ENCODE measurements around the gene FLII.

Gene FLII

DNA sequence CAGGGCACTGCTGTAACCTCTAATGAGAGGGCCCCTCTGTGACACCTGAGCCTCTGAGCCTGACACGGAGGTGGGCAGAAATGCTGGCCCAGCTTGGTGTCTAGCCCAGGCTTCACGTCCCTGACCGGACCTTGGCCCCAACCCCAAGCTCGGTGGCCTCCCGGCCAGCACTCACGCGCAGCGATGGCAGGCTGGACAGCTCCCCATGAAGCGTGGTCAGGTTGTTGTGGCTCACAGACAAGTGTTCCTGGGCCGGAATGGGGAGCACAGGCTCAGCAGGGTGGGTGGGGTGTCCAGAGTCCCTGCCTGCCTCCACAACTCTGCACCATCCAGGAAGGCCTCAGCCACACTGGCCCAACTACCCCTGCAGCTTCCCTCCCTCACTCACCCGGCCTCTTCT, 2.2 kb downstream of the FLII start:
- intact Hi-C loops (cut with micrococcal nuclease): loop anchor here (2.0 kb wide), 1 partner anchor 74 kb away; the partner anchor contains the start of gene ALKBH5
- H3K27me3 Mint-ChIP-seq: no peaks in the 10 kb centered on the region
- H3K9me3 Mint-ChIP-seq: no peaks in the 10 kb centered on the region
- H3K4me3 Mint-ChIP-seq: no peak overlapping the region
- peaks cover 69% of the 10 kb centered on the region for H3K36me3 Mint-ChIP-seq (ENCODE audit: low read depth)
- H3K27ac Mint-ChIP-seq: peak overlapping the region; percentile 91
- peaks cover 35% of the 10 kb centered on the region for H3K4me1 Mint-ChIP-seq (ENCODE audit: low read depth)

DNA sequence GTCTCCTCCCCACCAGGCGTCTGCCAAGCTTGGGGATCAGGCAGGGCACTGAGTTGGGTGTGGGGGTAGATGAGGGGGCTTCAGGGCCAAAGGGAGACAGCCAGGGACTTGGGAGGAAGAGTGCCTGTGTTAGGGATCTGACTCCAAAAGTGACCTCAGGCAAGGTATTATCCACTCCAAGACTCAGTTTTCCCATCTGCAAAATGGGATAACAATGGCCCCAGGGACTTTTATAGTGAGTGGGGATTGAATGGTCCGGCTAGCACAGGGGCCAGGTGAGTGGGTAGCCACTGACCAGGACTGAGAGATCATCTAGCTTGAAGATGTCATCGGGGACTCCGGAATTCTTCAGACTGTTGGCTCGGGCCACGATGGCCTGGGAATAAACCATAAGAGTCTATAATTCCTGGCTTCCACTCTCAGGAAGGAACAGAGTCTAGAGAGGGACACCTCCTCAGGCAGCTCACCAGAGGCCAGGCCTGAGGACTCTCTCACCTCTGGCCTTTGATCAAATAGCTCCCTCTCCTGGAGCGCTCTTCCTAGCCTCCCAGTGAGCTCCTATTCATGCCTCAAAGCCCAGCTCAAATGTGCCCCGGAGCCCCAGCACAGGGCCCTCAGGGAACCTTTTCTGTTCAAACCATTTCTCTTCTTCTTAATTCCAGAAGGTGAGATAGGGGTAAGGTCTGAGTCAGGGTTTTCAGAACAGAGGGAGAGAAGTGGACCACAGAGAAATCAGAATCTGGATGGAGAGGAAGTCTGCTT, 3.5 kb downstream of the FLII start:
- H3K4me1 Mint-ChIP-seq (ENCODE audit: low read depth): peaks cover 28% of the 10 kb centered on the region
- peak overlapping the region; percentile 30 for H3K27ac Mint-ChIP-seq
- no peaks in the 10 kb centered on the region for H3K27me3 Mint-ChIP-seq
- H3K9me3 Mint-ChIP-seq: no peaks in the 10 kb centered on the region
- intact Hi-C loops (cut with micrococcal nuclease): no loop called here
- H3K36me3 Mint-ChIP-seq (ENCODE audit: low read depth): peaks cover 82% of the 10 kb centered on the region
- no peak overlapping the region for H3K4me3 Mint-ChIP-seq

DNA sequence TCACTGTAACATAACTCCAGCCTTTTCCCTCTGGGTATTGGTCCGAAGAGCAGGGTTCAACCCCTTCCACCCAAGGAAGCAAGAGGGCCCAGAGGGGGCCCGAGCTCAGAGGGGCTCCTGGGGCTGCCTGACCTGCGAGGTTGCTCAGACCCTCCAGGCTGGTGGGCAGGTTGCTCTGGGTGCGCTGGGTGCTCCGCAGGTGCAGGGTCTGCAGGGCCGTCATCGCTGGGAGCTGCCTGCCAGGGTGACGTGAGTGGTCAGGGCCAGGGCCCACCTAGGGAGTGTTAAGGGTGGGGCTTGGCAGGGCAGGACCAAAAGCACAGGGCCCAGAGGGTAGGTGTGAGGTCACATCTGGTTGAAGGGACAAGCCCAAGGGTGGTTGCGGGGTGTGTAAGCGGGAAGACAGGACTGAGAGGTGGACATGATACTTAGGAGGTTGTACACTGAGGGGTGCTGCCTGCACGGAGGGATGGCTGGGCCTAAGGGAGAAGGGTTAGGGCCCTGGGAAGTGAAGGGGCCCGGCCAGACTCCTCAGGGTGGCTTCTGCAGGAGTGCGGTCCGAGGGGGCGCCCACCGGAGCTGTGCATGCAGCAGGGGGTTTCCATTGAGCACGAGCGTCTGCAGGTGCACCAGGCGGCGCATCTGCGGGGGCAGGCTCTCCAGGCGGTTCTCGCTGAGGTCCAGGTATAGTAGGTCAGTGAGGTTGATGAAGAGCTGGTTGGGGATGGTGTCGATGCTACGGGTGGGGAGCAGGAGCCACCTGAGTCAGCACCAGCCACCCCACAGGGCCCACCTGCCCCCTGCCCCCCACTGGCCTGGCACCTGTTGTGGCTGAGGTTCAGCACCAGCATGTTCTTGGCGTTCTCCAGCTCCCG, 4.4 kb downstream of the FLII start:
- Mint-ChIP-seq H3K27me3 (no peaks in the 10 kb centered on the region), H3K27ac (no peak overlapping the region), H3K4me3 (no peak overlapping the region), H3K9me3 (no peaks in the 10 kb centered on the region), H3K36me3 (ENCODE audit: low read depth) (peaks cover 91% of the 10 kb centered on the region), H3K4me1 (ENCODE audit: low read depth) (peaks cover 26% of the 10 kb centered on the region)
- intact Hi-C loops (cut with micrococcal nuclease): no loop called here

DNA sequence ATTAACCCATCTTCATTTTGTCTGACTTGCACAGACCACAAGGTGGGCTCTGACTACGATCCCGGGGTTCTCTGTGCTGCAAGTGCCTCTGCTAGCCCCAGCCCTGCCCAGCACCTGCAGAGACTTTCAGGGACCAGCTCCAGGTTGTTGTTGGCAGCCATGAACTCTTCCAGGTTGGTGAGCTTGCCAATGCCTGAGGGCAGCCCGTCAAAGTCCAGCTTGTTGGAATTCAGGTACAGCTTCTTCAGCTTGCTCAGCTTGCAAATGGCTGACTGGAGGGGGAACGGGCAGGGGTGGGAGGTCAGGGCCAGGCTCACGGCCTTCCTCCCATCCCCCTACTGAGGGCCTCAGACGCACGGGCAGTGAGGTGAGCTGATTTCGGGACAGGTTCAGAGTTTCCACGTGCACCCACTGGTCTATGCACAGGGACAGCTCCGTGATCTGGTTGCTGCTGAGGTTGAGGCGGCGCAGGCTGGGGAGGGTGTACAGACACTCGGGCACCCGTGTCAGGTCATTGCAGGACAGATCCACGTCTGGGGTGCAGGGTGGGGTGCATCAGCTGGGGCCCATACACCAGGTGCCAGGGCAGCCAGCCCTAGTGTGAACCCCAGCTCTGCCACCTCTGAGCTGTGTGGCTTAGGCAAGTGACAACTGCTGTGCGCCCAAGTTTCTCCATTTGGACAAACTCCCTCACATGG, 5.2 kb downstream of the FLII start:
- no peak overlapping the region for H3K4me3 Mint-ChIP-seq
- H3K27ac Mint-ChIP-seq: no peak overlapping the region
- peaks cover 29% of the 10 kb centered on the region for H3K4me1 Mint-ChIP-seq (ENCODE audit: low read depth)
- no peaks in the 10 kb centered on the region for H3K9me3 Mint-ChIP-seq
- peaks cover 100% of the 10 kb centered on the region for H3K36me3 Mint-ChIP-seq (ENCODE audit: low read depth)
- no peaks in the 10 kb centered on the region for H3K27me3 Mint-ChIP-seq
- intact Hi-C loops (cut with micrococcal nuclease): no loop called here

DNA sequence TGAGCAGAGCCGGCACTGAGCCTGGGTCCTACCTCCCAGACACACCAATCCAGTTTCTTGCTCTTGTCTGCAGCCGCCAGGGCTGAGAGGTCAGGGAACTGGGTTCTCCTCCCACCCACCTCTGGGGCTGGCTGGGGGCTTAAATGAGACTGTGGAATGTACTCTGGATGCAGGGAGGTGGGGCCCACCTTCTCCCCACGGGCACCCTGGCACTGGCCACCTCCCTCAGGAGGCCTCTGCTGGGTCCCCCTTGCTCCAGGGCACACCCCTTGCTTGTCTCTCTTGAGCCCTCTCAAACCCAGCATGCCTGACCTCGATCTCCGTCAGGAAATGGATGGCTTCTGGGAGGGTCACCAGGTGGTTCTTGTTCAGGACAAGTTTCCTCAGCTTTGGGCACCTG, 6.4 kb downstream of the FLII start:
- H3K36me3 Mint-ChIP-seq (ENCODE audit: low read depth): peaks cover 100% of the 10 kb centered on the region
- H3K27me3 Mint-ChIP-seq: no peaks in the 10 kb centered on the region
- intact Hi-C loops (cut with micrococcal nuclease): no loop called here
- no peak overlapping the region for H3K27ac Mint-ChIP-seq
- H3K4me1 Mint-ChIP-seq (ENCODE audit: low read depth): peaks cover 30% of the 10 kb centered on the region
- no peaks in the 10 kb centered on the region for H3K9me3 Mint-ChIP-seq
- no peak overlapping the region for H3K4me3 Mint-ChIP-seq

DNA sequence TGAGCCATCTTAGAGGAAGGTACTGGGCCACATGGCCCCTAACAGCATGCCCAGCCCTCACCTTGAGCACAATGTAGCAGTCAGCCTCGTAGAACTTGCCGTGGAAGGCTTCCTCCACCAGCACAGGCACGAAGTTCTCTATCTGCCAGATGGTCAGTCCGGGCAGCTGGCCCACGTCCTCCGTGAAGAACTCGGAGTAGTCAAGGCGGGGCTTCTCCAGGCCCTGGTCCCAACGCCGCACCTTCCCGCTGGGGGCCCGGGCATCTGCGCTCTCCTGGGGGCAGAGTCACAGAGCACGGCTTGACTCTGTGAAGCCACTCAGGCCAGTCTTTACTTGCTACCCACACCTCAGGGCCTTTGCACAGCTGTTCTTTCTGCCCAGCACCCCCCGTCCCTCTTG, 7.3 kb downstream of the FLII start:
- peaks cover 24% of the 10 kb centered on the region for H3K4me1 Mint-ChIP-seq (ENCODE audit: low read depth)
- no peak overlapping the region for H3K27ac Mint-ChIP-seq
- H3K4me3 Mint-ChIP-seq: no peak overlapping the region

DNA sequence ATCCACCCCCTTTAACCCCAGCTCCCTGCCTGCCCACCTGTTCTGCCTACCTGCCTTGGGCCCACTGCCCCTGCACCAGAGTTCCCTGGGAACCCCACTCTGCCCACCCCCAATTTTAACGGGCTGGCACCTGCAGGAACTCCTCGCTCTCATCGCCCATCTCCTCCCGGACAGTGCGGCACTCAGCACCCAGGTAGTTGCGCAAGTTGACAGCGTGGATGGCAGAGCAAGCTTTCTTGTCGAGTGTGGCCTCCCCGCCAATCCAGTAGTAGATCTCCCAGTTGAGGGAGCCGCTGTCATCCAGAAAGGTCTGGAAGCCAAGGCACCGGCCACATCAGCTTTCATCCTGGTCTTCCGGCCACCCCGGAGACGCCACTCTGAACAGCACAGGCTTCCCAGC, 7.8 kb downstream of the FLII start:
- intact Hi-C loops (cut with micrococcal nuclease): no loop called here
- Mint-ChIP-seq H3K4me1 (ENCODE audit: low read depth) (peaks cover 24% of the 10 kb centered on the region), H3K27ac (no peak overlapping the region), H3K36me3 (ENCODE audit: low read depth) (peaks cover 100% of the 10 kb centered on the region), H3K27me3 (no peaks in the 10 kb centered on the region), H3K9me3 (no peaks in the 10 kb centered on the region), H3K4me3 (no peak overlapping the region)

More for the DNA sequence above, 7.3 kb downstream of the FLII start:
- H3K27me3 Mint-ChIP-seq: no peaks in the 10 kb centered on the region
- intact Hi-C loops (cut with micrococcal nuclease): no loop called here
- no peaks in the 10 kb centered on the region for H3K9me3 Mint-ChIP-seq
- H3K36me3 Mint-ChIP-seq (ENCODE audit: low read depth): peaks cover 100% of the 10 kb centered on the region

DNA sequence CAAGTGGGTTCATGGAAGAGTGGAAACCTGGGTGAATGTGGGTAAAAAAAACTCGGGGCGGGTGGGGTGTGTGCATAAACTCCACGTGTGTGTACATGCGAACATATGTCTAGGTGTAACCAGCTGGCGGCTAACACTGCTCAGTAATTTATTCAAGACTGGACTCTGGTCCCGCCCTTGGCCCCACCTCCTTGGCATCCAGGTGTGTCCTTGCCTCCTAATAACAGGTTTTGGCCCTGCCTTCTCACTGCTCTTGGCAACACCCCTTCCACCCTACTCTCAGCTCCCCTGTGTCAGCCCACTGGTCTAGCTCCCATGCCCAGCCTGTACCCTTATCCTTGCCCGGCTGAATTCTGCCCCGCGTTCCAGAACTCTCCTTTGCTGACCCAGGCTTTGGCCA, 8.3 kb downstream of the FLII start:
- Mint-ChIP-seq H3K9me3 (no peaks in the 10 kb centered on the region), H3K27me3 (no peaks in the 10 kb centered on the region), H3K36me3 (ENCODE audit: low read depth) (peaks cover 100% of the 10 kb centered on the region), H3K4me1 (ENCODE audit: low read depth) (peaks cover 24% of the 10 kb centered on the region), H3K27ac (no peak overlapping the region), H3K4me3 (no peak overlapping the region)
- intact Hi-C loops (cut with micrococcal nuclease): no loop called here

DNA sequence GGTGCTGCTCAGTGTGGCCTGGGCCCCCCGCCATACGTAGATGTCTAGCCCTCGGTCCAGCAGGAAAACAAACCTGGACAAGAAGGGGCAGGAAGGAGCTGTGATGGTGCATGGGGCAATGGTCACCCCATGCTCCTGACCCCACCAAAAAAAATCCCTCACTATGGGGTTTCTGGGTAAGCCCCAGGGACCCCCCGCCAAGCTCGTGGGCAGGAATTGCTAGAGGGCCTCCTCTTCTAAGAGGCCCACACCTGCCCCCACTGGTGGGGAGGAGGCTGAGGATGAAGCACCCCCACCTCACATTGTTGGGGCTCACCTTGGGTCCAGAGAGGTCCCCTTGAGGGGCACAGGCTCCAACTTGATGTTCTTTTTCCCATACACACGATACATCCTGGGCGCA, 9.7 kb downstream of the FLII start:
- intact Hi-C loops (cut with micrococcal nuclease): no loop called here
- peaks cover 24% of the 10 kb centered on the region for H3K4me1 Mint-ChIP-seq (ENCODE audit: low read depth)
- no peak overlapping the region for H3K27ac Mint-ChIP-seq
- H3K27me3 Mint-ChIP-seq: no peaks in the 10 kb centered on the region
- no peaks in the 10 kb centered on the region for H3K9me3 Mint-ChIP-seq
- H3K36me3 Mint-ChIP-seq (ENCODE audit: low read depth): peaks cover 100% of the 10 kb centered on the region
- H3K4me3 Mint-ChIP-seq: no peak overlapping the region

DNA sequence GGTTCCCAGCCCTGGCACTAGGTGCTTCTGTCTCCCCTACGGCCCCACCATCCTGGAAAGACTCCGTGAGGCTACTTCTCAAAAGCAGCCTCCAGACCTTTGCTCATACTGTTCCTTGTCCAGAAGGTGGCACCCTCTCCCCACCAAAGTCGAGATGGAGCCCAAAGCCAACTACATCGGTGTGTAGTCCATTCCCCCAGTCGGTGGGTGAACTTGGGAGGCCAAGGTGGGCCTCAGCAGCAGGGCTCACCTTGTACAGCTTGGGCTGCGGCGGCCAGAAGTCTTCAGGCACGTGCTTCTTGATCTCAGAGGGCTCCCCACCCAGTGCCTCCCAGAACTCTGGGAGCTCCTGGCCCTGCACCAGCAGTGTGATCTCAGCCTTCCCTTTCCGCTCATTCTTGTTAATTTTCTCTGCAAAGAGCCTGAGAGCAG, 10.2 kb downstream of the FLII start:
- Mint-ChIP-seq H3K27me3 (no peaks in the 10 kb centered on the region), H3K4me3 (no peak overlapping the region), H3K4me1 (ENCODE audit: low read depth) (peaks cover 24% of the 10 kb centered on the region), H3K27ac (no peak overlapping the region), H3K36me3 (ENCODE audit: low read depth) (peaks cover 100% of the 10 kb centered on the region), H3K9me3 (no peaks in the 10 kb centered on the region)
- intact Hi-C loops (cut with micrococcal nuclease): no loop called here

DNA sequence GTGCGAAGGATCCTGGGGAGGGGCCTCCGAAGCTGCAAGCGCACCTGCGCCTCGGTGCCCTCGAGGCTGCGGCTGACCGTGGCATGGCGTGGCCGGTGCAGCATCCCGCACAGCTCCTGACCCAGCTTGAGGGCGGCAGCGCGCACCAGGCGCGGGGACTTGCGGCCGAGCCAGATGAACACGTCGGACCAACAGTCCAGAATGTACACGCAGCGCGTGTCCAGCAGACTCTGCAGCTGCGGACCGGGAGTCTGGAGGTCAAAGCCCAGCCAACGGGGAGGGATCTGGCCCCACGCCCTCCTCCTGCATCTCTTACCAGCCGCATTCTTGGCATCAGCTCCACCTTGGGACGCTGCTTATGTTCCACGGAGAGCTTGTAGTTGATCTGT, 10.9 kb downstream of the FLII start:
- H3K27me3 Mint-ChIP-seq: no peaks in the 10 kb centered on the region
- no peak overlapping the region for H3K4me3 Mint-ChIP-seq
- intact Hi-C loops (cut with micrococcal nuclease): no loop called here
- peaks cover 100% of the 10 kb centered on the region for H3K36me3 Mint-ChIP-seq (ENCODE audit: low read depth)
- no peaks in the 10 kb centered on the region for H3K9me3 Mint-ChIP-seq
- H3K4me1 Mint-ChIP-seq (ENCODE audit: low read depth): peaks cover 24% of the 10 kb centered on the region
- H3K27ac Mint-ChIP-seq: no peak overlapping the region

DNA sequence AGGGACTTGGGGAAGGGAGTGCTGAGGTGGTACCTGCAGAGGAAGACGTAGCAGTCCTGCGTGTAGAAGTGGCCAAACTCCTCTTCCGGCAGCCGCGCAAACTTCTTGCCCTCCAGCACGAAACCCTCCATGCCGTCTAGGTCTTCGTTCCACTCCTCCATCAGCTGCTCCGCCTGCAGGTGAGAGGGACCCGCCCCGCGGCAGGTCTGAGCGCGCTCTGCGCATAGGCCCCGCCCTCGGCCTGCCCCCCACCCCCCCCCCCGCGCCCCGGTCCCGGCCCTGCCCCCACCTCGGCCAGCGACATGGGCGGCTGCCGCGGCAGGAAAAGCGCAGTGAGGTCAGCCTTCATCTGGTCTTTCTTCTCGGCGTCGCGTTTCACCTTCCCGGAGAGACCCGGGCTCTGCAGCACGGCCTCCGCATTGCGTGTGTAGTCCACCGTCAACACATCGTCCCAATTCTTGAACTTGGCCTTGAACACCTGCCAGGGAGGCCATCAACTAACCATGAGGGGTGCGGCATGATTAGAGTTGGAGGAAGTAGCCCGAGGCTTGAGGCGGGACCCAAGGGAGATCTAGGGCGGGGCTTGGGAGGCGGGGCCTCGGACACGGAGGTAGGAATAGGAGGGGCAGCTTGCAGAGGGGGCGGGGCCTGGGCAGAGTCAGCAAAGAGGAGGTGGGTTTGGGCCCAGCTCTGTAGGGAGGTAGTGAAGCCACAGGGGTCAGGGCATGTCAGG, 11.5 kb downstream of the FLII start:
- intact Hi-C loops (cut with micrococcal nuclease): no loop called here
- H3K4me1 Mint-ChIP-seq (ENCODE audit: low read depth): peaks cover 24% of the 10 kb centered on the region
- peaks cover 100% of the 10 kb centered on the region for H3K36me3 Mint-ChIP-seq (ENCODE audit: low read depth)

DNA sequence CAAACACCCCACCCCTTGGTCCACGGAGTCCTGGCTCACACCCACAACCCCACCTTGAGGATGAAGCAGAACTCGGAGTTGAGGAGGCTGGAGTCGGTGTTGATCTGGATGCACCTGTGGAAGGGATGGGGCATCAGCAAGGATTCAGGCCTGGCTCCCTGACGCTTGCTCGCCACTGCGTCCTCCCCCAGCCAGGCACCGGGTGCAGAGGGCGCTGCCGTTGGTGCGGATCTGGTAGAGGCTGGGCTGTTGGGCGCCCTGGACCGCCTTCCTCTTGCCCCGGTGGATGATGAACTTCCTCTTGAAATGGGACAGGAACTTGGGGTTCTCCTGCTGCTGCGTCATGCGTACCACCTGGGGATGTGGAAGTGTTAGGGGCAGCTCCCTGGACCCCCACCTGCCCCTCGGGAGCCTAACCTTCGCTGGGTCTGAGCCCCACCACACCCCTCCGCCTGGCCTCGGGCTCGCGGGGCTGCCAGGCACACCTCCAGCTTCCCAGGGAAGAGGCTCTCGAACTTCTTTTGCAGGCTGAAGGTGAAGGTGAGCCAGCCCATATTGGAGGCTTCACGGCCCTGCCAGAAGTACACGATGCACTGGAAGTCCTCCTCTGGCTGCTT, 12.3 kb downstream of the FLII start:
- no peak overlapping the region for H3K27ac Mint-ChIP-seq
- no peak overlapping the region for H3K4me3 Mint-ChIP-seq
- H3K27me3 Mint-ChIP-seq: no peaks in the 10 kb centered on the region
- no peaks in the 10 kb centered on the region for H3K9me3 Mint-ChIP-seq
- H3K4me1 Mint-ChIP-seq (ENCODE audit: low read depth): peaks cover 24% of the 10 kb centered on the region
- intact Hi-C loops (cut with micrococcal nuclease): no loop called here
- H3K36me3 Mint-ChIP-seq (ENCODE audit: low read depth): peaks cover 100% of the 10 kb centered on the region

More for the DNA sequence above, 11.5 kb downstream of the FLII start:
- no peak overlapping the region for H3K27ac Mint-ChIP-seq
- H3K27me3 Mint-ChIP-seq: no peaks in the 10 kb centered on the region
- H3K4me3 Mint-ChIP-seq: no peak overlapping the region
- H3K9me3 Mint-ChIP-seq: no peaks in the 10 kb centered on the region

All from dendritic cell treated with granulocyte-macrophage colony-stimulating factor and Interleukin-4, amounts not matched to agents 40 ng/mL and 50 ng/mL, for 4 days (primary cell).